ENCODE measurements around the gene FAM229B. TPM values are rescaled to one million over a fixed set of nuclear protein-coding genes. Genes with fewer than 3 reads are reported as not detected.
A peak's percentile ranks its signal among the peaks of the same experiment; 100 is the strongest.

The FAM229B gene
- 10 to 100 TPM in 1 of 2 experiments, 1 to 10 TPM in 1; 9.5 to 10.2 TPM for total RNA-seq

- no peaks in the 10 kb centered on the region for H3K27me3 Mint-ChIP-seq (ENCODE audit: low read depth)
- H3K27ac Mint-ChIP-seq = no peak within 1 kb of the TSS
- H3K4me1 Mint-ChIP-seq (ENCODE audit: low read depth) = peaks cover 7% of the 10 kb centered on the region
- peak; percentile 95 for DNase-seq
- CTCF ChIA-PET = interaction anchor here (0.6 to 3.7 kb wide), 25 partner anchors 10 to 828 kb away, joined by 3 to 140 read pairs (median 4); a partner anchor contains a TSS
- H3K4me3 Mint-ChIP-seq = no peak within 1 kb of the TSS
- intact Hi-C loops (cut with micrococcal nuclease) = loop anchor here (1.0 to 5.0 kb wide), 15 partner anchors 29 to 1883 kb away; partner anchors contain the start of genes CDK19, FYN, REV3L and SLC16A10
- no peaks in the 10 kb centered on the region for H3K9me3 Mint-ChIP-seq
- H3K36me3 Mint-ChIP-seq (ENCODE audit: low read depth) = peaks cover 3% of the 10 kb centered on the region
These were observed at the start of gene FAM229B, which contains the start of gene TUBE1 for GRCh38 chr6:112087136-112087911. FAM229B (plus strand) TSS chr6:112087591; CDS start chr6:112099284, 11,693 bp downstream. TUBE1 (minus strand) TSS chr6:112087482; CDS start chr6:112087434, 48 bp downstream.

- no peaks in the 10 kb centered on the region for H3K27me3 Mint-ChIP-seq (ENCODE audit: low read depth)
- intact Hi-C loops (cut with micrococcal nuclease) = loop anchor here (5.0 kb wide), 1 partner anchor 880 kb away; no protein-coding TSS in a partner anchor
- H3K27ac Mint-ChIP-seq = no peak overlapping the region
- H3K9me3 Mint-ChIP-seq = no peaks in the 10 kb centered on the region
- no peaks in the 10 kb centered on the region for H3K36me3 Mint-ChIP-seq (ENCODE audit: low read depth)
- H3K4me1 Mint-ChIP-seq (ENCODE audit: low read depth) = peaks cover 77% of the 10 kb centered on the region
- H3K4me3 Mint-ChIP-seq = no peak overlapping the region
- CTCF ChIA-PET = interaction anchor here (0.6 to 9.7 kb wide), 7 partner anchors 10 to 1412 kb away, joined by 3 to 310 read pairs (median 7); no protein-coding TSS in a partner anchor
- DNase-seq = peak; percentile 43
These were observed 49.6 kb upstream of the FAM229B start for GRCh38 chr6:112037783-112038216.

GRCh38 chr6:112038268-112038667 lies 49.1 kb upstream of the FAM229B start:
- CTCF ChIA-PET = interaction anchor here (0.6 to 9.7 kb wide), 8 partner anchors 11 to 1411 kb away, joined by 3 to 310 read pairs (median 6); no protein-coding TSS in a partner anchor
- intact Hi-C loops (cut with micrococcal nuclease) = loop anchor here (5.0 kb wide), 1 partner anchor 881 kb away; no protein-coding TSS in a partner anchor
- DNase-seq = no peak
- H3K4me1 Mint-ChIP-seq (ENCODE audit: low read depth) = peaks cover 76% of the 10 kb centered on the region
- H3K4me3 Mint-ChIP-seq = no peak overlapping the region
- H3K36me3 Mint-ChIP-seq (ENCODE audit: low read depth) = no peaks in the 10 kb centered on the region
- H3K27ac Mint-ChIP-seq = no peak overlapping the region
- no peaks in the 10 kb centered on the region for H3K27me3 Mint-ChIP-seq (ENCODE audit: low read depth)
- H3K9me3 Mint-ChIP-seq = no peaks in the 10 kb centered on the region

GRCh38 chr6:112038756-112039430 lies 48.5 kb upstream of the FAM229B start:
- Mint-ChIP-seq H3K27ac (no peak overlapping the region), H3K27me3 (ENCODE audit: low read depth) (no peaks in the 10 kb centered on the region), H3K4me3 (no peak overlapping the region), H3K36me3 (ENCODE audit: low read depth) (no peaks in the 10 kb centered on the region), H3K4me1 (ENCODE audit: low read depth) (peaks cover 72% of the 10 kb centered on the region), H3K9me3 (no peaks in the 10 kb centered on the region)
- DNase-seq = no peak
- intact Hi-C loops (cut with micrococcal nuclease) = loop anchor here (5.0 kb wide), 1 partner anchor 882 kb away; no protein-coding TSS in a partner anchor
- CTCF ChIA-PET = interaction anchor here (0.6 to 9.7 kb wide), 8 partner anchors 11 to 344 kb away, joined by 3 to 310 read pairs (median 5); no protein-coding TSS in a partner anchor

- Mint-ChIP-seq H3K27ac (peak overlapping the region; percentile 21), H3K36me3 (ENCODE audit: low read depth) (no peaks in the 10 kb centered on the region), H3K9me3 (no peaks in the 10 kb centered on the region), H3K4me3 (no peak overlapping the region), H3K4me1 (ENCODE audit: low read depth) (peaks cover 71% of the 10 kb centered on the region), H3K27me3 (ENCODE audit: low read depth) (no peaks in the 10 kb centered on the region)
- DNase-seq = no peak
- intact Hi-C loops (cut with micrococcal nuclease) = loop anchor here (5.0 kb wide), 1 partner anchor 882 kb away; no protein-coding TSS in a partner anchor
- CTCF ChIA-PET = interaction anchor here (0.9 to 9.7 kb wide), 7 partner anchors 12 to 330 kb away, joined by 3 to 310 read pairs (median 7); no protein-coding TSS in a partner anchor
These were observed 48.0 kb upstream of the FAM229B start for GRCh38 chr6:112039431-112039770.

- no peaks in the 10 kb centered on the region for H3K27me3 Mint-ChIP-seq (ENCODE audit: low read depth)
- H3K4me3 Mint-ChIP-seq = no peak overlapping the region
- no peaks in the 10 kb centered on the region for H3K9me3 Mint-ChIP-seq
- CTCF ChIA-PET = interaction anchor here (0.6 to 9.7 kb wide), 15 partner anchors 8 to 782 kb away, joined by 3 to 310 read pairs (median 4); a partner anchor contains a TSS
- intact Hi-C loops (cut with micrococcal nuclease) = loop anchor here (5.0 to 10.0 kb wide), 4 partner anchors 704 to 1026 kb away; partner anchors contain the start of gene SLC16A10
- peaks cover 59% of the 10 kb centered on the region for H3K4me1 Mint-ChIP-seq (ENCODE audit: low read depth)
- H3K27ac Mint-ChIP-seq = peak overlapping the region; percentile 50
- no peak for DNase-seq
- no peaks in the 10 kb centered on the region for H3K36me3 Mint-ChIP-seq (ENCODE audit: low read depth)
These were observed 46.4 kb upstream of the FAM229B start for GRCh38 chr6:112040956-112041355.

GRCh38 chr6:112041535-112041934 lies 45.9 kb upstream of the FAM229B start:
- DNase-seq = no peak
- peaks cover 53% of the 10 kb centered on the region for H3K4me1 Mint-ChIP-seq (ENCODE audit: low read depth)
- no peaks in the 10 kb centered on the region for H3K36me3 Mint-ChIP-seq (ENCODE audit: low read depth)
- H3K27me3 Mint-ChIP-seq (ENCODE audit: low read depth) = no peaks in the 10 kb centered on the region
- no peak overlapping the region for H3K4me3 Mint-ChIP-seq
- H3K9me3 Mint-ChIP-seq = no peaks in the 10 kb centered on the region
- H3K27ac Mint-ChIP-seq = peak overlapping the region; percentile 98
- CTCF ChIA-PET = interaction anchor here (0.6 to 9.7 kb wide), 18 partner anchors 8 to 782 kb away, joined by 3 to 310 read pairs (median 4); partner anchors contain the start of gene TRAF3IP2
- intact Hi-C loops (cut with micrococcal nuclease) = loop anchor here (5.0 to 10.0 kb wide), 4 partner anchors 704 to 1027 kb away; partner anchors contain the start of gene SLC16A10

GRCh38 chr6:112043032-112044007 lies 44.1 kb upstream of the FAM229B start:
- CTCF ChIA-PET = interaction anchor here (0.6 to 9.7 kb wide), 45 partner anchors 8 to 1032 kb away, joined by 3 to 310 read pairs (median 4); partner anchors contain the start of genes CCN6, FAM229B and TUBE1
- H3K4me1 Mint-ChIP-seq (ENCODE audit: low read depth) = peaks cover 39% of the 10 kb centered on the region
- H3K27ac Mint-ChIP-seq = peak overlapping the region; percentile 98
- H3K36me3 Mint-ChIP-seq (ENCODE audit: low read depth) = no peaks in the 10 kb centered on the region
- intact Hi-C loops (cut with micrococcal nuclease) = loop anchor here (1.0 to 10.0 kb wide), 22 partner anchors 15 to 1029 kb away; partner anchors contain the start of genes FAM229B, FYN, SLC16A10 and TRAF3IP2
- no peaks in the 10 kb centered on the region for H3K9me3 Mint-ChIP-seq
- H3K4me3 Mint-ChIP-seq = peak overlapping the region; percentile 91
- peak; percentile 94 for DNase-seq
- H3K27me3 Mint-ChIP-seq (ENCODE audit: low read depth) = no peaks in the 10 kb centered on the region

GRCh38 chr6:112044196-112044595 lies 43.2 kb upstream of the FAM229B start:
- no peaks in the 10 kb centered on the region for H3K9me3 Mint-ChIP-seq
- H3K4me1 Mint-ChIP-seq (ENCODE audit: low read depth) = peaks cover 40% of the 10 kb centered on the region
- H3K36me3 Mint-ChIP-seq (ENCODE audit: low read depth) = no peaks in the 10 kb centered on the region
- H3K4me3 Mint-ChIP-seq = peak overlapping the region; percentile 91
- DNase-seq = no peak
- intact Hi-C loops (cut with micrococcal nuclease) = loop anchor here (5.0 to 10.0 kb wide), 4 partner anchors 707 to 1029 kb away; partner anchors contain the start of gene SLC16A10
- CTCF ChIA-PET = interaction anchor here (0.9 to 9.7 kb wide), 13 partner anchors 17 to 785 kb away, joined by 3 to 310 read pairs (median 8); partner anchors contain the start of gene TRAF3IP2
- peak overlapping the region; percentile 98 for H3K27ac Mint-ChIP-seq
- no peaks in the 10 kb centered on the region for H3K27me3 Mint-ChIP-seq (ENCODE audit: low read depth)

- intact Hi-C loops (cut with micrococcal nuclease) = loop anchor here (5.0 to 10.0 kb wide), 4 partner anchors 708 to 1030 kb away; partner anchors contain the start of gene SLC16A10
These were observed 42.5 kb upstream of the FAM229B start for GRCh38 chr6:112044856-112045255.

More at GRCh38 chr6:112044856-112045255, 42.5 kb upstream of the FAM229B start:
- H3K27me3 Mint-ChIP-seq (ENCODE audit: low read depth) = no peaks in the 10 kb centered on the region
- DNase-seq = no peak
- no peak overlapping the region for H3K27ac Mint-ChIP-seq
- no peaks in the 10 kb centered on the region for H3K36me3 Mint-ChIP-seq (ENCODE audit: low read depth)
- no peaks in the 10 kb centered on the region for H3K9me3 Mint-ChIP-seq
- CTCF ChIA-PET = interaction anchor here (0.9 to 9.7 kb wide), 11 partner anchors 17 to 786 kb away, joined by 3 to 310 read pairs (median 8); partner anchors contain the start of gene TRAF3IP2
- peaks cover 35% of the 10 kb centered on the region for H3K4me1 Mint-ChIP-seq (ENCODE audit: low read depth)
- no peak overlapping the region for H3K4me3 Mint-ChIP-seq
